ENCODE measurements around the gene LCOR. TPM values are rescaled to one million over a fixed set of nuclear protein-coding genes. Genes with fewer than 3 reads are reported as not detected.

Gene LCOR
- total RNA-seq, 1 experiment from 2014 or later: 23.9 TPM

DNA sequence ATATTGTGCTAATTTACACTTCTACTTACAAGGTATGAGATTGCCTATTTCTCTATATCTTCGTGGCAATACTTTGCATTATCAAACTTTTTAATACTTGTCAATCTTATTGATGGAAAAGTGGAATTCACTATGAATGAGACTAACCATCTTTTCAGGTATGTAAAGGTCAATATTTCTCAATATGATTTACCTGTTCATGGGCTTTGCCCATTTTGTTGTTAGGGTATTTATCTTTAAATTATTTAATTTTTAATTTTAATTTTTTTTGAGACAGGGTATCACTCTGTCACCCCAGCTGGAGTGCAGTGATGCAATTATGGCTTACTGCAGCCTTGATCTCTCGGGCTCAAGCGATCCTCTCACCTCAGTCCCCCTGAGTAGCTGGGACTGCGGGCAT lies 47.8 kb upstream of the LCOR start:
- no peak overlapping the region for H3K27ac Mint-ChIP-seq
- CTCF ChIA-PET: no interaction called here
- no peaks in the 10 kb centered on the region for H3K4me1 Mint-ChIP-seq
- ATAC-seq (no peak), DNase-seq (ENCODE audit: low spot score) (no peak)
- POLR2A ChIA-PET: no interaction called here
- no peak for TF ChIP-seq GRHL2 (CRISPR knock-in tag; IDR thresholded peaks at IDR 0.05; ENCODE audit: insufficient replicate concordance, severe bottlenecking)
- no peak for TF ChIP-seq IRF2 (CRISPR knock-in tag; IDR thresholded peaks at IDR 0.05; ENCODE audit: borderline replicate concordance, low read depth)
- TF ChIP-seq SMAD4 (CRISPR knock-in tag; IDR thresholded peaks at IDR 0.05): no peak
- TF ChIP-seq ZNF317 (CRISPR knock-in tag; IDR thresholded peaks at IDR 0.05; ENCODE audit: borderline replicate concordance, low read depth): no peak
- TF ChIP-seq NR2C2 (CRISPR knock-in tag; IDR thresholded peaks at IDR 0.05): no peak
- TF ChIP-seq, protein P1, sequence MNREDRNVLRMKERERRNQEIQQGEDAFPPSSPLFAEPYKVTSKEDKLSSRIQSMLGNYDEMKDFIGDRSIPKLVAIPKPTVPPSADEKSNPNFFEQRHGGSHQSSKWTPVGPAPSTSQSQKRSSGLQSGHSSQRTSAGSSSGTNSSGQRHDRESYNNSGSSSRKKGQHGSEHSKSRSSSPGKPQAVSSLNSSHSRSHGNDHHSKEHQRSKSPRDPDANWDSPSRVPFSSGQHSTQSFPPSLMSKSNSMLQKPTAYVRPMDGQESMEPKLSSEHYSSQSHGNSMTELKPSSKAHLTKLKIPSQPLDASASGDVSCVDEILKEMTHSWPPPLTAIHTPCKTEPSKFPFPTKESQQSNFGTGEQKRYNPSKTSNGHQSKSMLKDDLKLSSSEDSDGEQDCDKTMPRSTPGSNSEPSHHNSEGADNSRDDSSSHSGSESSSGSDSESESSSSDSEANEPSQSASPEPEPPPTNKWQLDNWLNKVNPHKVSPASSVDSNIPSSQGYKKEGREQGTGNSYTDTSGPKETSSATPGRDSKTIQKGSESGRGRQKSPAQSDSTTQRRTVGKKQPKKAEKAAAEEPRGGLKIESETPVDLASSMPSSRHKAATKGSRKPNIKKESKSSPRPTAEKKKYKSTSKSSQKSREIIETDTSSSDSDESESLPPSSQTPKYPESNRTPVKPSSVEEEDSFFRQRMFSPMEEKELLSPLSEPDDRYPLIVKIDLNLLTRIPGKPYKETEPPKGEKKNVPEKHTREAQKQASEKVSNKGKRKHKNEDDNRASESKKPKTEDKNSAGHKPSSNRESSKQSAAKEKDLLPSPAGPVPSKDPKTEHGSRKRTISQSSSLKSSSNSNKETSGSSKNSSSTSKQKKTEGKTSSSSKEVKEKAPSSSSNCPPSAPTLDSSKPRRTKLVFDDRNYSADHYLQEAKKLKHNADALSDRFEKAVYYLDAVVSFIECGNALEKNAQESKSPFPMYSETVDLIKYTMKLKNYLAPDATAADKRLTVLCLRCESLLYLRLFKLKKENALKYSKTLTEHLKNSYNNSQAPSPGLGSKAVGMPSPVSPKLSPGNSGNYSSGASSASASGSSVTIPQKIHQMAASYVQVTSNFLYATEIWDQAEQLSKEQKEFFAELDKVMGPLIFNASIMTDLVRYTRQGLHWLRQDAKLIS (CRISPR knock-in tag; IDR thresholded peaks at IDR 0.05; ENCODE audit: borderline replicate concordance): no peak
- no peak for TF ChIP-seq NFYB (CRISPR knock-in tag; conservative IDR thresholded peaks at IDR 0.05; ENCODE audit: low read depth)
- TF ChIP-seq ELF4 (CRISPR knock-in tag; IDR thresholded peaks at IDR 0.05; ENCODE audit: low read depth): no peak
- no peak overlapping the region for H3K4me3 Mint-ChIP-seq
- H3K36me3 Mint-ChIP-seq: peaks cover 4% of the 10 kb centered on the region; the same call in 1 of the 2 replicates
- no peaks in the 10 kb centered on the region for H3K27me3 Mint-ChIP-seq (ENCODE audit: low read depth)
- H3K9me3 Mint-ChIP-seq: peaks cover 19% of the 10 kb centered on the region

DNA sequence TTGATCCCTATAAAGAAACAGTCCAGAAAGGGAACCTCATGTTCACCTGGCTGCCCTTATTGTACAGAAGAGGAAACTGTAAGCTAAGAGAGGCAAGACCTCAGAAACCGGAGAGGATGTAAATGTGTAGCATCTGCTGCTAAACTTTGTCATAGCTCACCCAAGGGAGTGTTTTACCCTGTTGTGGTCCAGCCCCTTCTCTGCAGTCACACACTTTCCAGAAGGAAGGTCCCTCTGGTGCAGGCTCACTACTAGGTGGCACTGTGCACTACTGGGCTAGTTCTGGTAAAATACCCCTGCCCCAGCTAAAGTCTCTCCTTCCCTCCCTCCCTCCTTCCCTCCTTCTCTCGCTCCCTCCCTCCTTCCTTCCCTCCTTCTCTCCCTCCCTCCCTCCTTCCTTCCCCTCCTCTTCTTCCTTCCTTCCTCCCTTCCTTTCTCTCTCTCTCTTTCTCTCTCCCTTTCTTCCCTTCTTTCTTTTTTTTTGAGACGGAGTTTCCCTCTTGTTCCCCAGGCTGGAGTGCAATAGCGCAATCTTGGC lies 42.5 kb upstream of the LCOR start:
- Mint-ChIP-seq H3K4me3 (no peak overlapping the region), H3K9me3 (peaks cover 19% of the 10 kb centered on the region), H3K36me3 (peaks cover 4% of the 10 kb centered on the region; the same call in 1 of the 2 replicates), H3K4me1 (no peaks in the 10 kb centered on the region), H3K27me3 (ENCODE audit: low read depth) (no peaks in the 10 kb centered on the region), H3K27ac (no peak overlapping the region)
- peak; percentile 39; the same call in 1 of the 2 replicates for ATAC-seq
- TF ChIP-seq SMAD4 (CRISPR knock-in tag; IDR thresholded peaks at IDR 0.05): no peak
- TF ChIP-seq ZBTB21 (CRISPR knock-in tag; IDR thresholded peaks at IDR 0.05; ENCODE audit: borderline replicate concordance): no peak
- TF ChIP-seq EMX1 (CRISPR knock-in tag; IDR thresholded peaks at IDR 0.05): no peak
- TF ChIP-seq CREM (CRISPR knock-in tag; IDR thresholded peaks at IDR 0.05): no peak
- TF ChIP-seq CBFB (CRISPR knock-in tag; IDR thresholded peaks at IDR 0.05; ENCODE audit: low read depth): no peak
- TF ChIP-seq, protein P2, sequence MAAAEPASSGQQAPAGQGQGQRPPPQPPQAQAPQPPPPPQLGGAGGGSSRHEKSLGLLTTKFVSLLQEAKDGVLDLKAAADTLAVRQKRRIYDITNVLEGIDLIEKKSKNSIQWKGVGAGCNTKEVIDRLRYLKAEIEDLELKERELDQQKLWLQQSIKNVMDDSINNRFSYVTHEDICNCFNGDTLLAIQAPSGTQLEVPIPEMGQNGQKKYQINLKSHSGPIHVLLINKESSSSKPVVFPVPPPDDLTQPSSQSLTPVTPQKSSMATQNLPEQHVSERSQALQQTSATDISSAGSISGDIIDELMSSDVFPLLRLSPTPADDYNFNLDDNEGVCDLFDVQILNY (CRISPR knock-in tag; IDR thresholded peaks at IDR 0.05): no peak
- DNase-seq (ENCODE audit: low spot score): no peak
- ChIA-PET POLR2A (no interaction called here), CTCF (interaction anchor here (1.4 kb wide), 1 partner anchor 26 kb away, joined by 4 read pairs; no protein-coding TSS in a partner anchor)

DNA sequence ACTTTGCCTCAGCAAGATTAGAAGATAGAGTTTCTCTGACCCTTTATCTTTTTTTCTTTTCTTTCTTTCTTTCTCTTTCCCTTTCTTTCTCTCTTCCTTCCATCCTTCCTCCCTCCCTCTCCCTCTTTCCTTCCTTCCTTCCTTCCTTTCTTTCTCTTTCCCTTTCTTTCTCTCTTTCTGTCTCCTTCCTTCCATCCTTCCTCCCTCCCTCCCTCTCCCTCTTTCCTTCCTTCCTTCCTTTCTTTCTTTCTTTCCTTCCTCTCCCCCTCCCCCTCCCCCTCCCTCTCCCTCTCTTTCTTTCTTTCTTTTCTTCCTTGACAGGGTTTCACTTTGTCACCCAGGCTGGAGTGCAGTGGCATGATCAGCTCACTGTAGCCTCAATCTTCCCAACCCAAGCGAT lies 40.2 kb upstream of the LCOR start:
- Mint-ChIP-seq H3K27ac (no peak overlapping the region), H3K27me3 (ENCODE audit: low read depth) (no peaks in the 10 kb centered on the region), H3K4me3 (no peak overlapping the region), H3K4me1 (no peaks in the 10 kb centered on the region), H3K36me3 (peaks cover 4% of the 10 kb centered on the region; the same call in 1 of the 2 replicates), H3K9me3 (peaks cover 4% of the 10 kb centered on the region)
- ChIA-PET CTCF (interaction anchor here (0.6 kb wide), 1 partner anchor 132 kb away, joined by 3 read pairs; no protein-coding TSS in a partner anchor), POLR2A (no interaction called here)
- DNase-seq (ENCODE audit: low spot score) (no peak), ATAC-seq (no peak)
- TF ChIP-seq ZNF423 (CRISPR knock-in tag; IDR thresholded peaks at IDR 0.05): no peak
- no peak for TF ChIP-seq NR1H2 (CRISPR knock-in tag; IDR thresholded peaks at IDR 0.05)
- TF ChIP-seq, protein P3, sequence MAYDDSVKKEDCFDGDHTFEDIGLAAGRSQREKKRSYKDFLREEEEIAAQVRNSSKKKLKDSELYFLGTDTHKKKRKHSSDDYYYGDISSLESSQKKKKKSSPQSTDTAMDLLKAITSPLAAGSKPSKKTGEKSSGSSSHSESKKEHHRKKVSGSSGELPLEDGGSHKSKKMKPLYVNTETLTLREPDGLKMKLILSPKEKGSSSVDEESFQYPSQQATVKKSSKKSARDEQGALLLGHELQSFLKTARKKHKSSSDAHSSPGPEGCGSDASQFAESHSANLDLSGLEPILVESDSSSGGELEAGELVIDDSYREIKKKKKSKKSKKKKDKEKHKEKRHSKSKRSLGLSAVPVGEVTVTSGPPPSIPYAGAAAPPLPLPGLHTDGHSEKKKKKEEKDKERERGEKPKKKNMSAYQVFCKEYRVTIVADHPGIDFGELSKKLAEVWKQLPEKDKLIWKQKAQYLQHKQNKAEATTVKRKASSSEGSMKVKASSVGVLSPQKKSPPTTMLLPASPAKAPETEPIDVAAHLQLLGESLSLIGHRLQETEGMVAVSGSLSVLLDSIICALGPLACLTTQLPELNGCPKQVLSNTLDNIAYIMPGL (CRISPR knock-in tag; IDR thresholded peaks at IDR 0.05): no peak
- TF ChIP-seq, protein P4, sequence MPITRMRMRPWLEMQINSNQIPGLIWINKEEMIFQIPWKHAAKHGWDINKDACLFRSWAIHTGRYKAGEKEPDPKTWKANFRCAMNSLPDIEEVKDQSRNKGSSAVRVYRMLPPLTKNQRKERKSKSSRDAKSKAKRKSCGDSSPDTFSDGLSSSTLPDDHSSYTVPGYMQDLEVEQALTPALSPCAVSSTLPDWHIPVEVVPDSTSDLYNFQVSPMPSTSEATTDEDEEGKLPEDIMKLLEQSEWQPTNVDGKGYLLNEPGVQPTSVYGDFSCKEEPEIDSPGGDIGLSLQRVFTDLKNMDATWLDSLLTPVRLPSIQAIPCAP (CRISPR knock-in tag; IDR thresholded peaks at IDR 0.05): no peak
- TF ChIP-seq OVOL2 (CRISPR knock-in tag; IDR thresholded peaks at IDR 0.05; ENCODE audit: borderline replicate concordance): no peak
- TF ChIP-seq KAT7 (CRISPR knock-in tag; IDR thresholded peaks at IDR 0.05; ENCODE audit: borderline replicate concordance): no peak
- TF ChIP-seq, protein P1 (CRISPR knock-in tag; IDR thresholded peaks at IDR 0.05; ENCODE audit: borderline replicate concordance): no peak
- no peak for TF ChIP-seq FOXP1 (CRISPR knock-in tag; IDR thresholded peaks at IDR 0.05; ENCODE audit: borderline replicate concordance)
